HG02884 (cell line): ENCODE results near the gene WDR45.

Source experiments
- ATAC-seq: cut with Tn5 transposase; IDR thresholded peaks from one replicate; pipeline ENCODE4 v1.9.1; 2021; ENCODE audit warnings: mild to moderate bottlenecking, moderate library complexity; ENCODE audit not compliant: unreplicated experiment

Gene WDR45

DNA sequence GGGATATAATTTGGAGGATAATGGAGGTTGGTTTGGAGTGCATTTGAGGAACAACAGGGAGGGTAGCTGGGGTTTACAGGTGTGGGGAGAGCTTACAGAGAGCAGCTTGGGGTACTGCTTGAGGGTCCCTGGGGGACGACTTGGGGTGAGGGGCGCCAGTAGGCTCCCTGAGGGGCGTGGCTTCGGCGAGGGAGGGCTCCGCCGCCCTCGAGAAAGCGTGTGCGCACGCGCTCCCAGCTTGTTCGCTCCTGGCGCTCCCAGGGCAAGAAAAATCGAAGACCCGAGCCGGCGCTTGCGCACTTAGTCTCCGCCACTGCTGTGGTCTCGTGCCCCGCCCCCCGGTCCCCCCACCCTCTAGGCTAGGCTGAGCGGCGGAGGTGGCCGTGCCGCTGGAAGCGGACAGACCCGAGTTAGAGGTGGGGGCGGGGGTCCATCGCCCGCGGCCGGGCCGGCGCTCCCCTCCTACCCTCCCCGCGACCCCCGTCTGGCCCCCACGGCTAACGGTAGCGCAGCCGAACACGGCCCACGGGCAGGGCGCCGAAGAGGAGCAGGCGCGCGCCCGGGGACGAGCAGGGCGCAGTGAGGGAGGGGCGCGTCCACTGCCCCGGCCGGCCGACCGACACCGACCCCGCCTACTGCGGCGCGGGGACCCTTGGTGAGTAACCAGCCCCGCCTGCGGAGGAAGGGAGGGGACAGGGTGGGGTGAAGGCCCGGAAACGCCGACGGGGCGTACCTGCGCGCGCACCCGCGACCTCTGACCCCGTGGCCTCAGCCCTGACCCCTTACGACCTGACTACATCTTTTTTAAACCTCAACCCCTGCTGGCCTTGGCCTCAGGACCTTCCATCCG is 26.2 kb downstream of the WDR45 start:
- no peak for ATAC-seq

DNA sequence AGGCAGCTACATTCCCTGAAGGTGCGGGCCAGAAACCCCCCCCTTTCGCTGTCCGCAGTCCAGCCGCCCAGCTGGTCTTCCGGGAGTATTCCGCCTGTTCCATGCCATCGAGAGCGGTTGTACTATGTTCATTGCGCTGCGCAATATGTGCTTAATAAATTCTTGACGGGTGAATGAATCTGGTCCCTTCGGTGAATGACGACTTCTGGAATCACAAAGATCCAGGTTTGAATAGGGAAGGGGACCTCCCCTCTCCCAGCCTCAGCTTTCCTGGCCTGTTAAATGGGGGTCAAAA is 35.8 kb downstream of the WDR45 start:
- ATAC-seq, result no peak

DNA sequence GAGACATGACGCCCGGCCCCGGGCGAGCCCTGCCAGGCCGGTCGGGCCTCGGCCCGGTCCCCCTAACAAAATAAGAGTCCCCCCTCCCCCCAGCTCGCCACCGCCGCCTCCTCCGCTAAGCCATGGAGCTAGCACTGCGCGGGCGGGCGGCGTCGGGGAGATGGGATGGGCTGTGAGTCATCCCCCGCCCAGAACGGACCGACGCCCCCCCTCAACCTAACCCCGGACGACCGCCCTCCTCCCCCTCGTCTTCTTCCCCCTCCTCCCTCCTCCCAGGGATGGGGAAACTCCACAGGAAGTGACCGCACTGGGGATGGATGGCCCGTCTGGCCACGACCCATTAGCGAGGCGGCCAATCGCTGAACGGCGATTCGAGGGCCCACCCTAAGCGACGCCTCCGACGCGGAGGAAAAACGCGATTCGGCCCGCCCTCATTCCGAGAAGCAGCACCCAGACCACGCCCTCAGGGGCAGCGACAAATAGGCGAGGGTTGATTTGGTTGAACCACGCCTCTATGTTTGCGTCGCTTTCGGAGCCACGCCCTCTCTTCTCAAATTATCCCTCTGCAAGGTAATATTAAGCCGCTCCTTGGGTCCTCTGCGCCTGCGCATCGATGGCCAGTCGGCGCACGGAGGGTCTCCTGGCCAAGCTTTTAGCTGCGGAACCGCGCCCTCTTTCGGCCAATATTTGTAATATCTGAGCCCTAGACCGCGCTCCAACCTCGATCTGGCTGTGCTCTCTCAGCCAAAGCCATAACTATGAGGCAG is 36.3 kb downstream of the WDR45 start, which contains the start of gene TFE3:
TSS of gene TFE3 (minus strand) at position 138 of the 767 bp plus-strand sequence. CDS start at position 7, 131 bp downstream.
- peak; percentile 84 for ATAC-seq

DNA sequence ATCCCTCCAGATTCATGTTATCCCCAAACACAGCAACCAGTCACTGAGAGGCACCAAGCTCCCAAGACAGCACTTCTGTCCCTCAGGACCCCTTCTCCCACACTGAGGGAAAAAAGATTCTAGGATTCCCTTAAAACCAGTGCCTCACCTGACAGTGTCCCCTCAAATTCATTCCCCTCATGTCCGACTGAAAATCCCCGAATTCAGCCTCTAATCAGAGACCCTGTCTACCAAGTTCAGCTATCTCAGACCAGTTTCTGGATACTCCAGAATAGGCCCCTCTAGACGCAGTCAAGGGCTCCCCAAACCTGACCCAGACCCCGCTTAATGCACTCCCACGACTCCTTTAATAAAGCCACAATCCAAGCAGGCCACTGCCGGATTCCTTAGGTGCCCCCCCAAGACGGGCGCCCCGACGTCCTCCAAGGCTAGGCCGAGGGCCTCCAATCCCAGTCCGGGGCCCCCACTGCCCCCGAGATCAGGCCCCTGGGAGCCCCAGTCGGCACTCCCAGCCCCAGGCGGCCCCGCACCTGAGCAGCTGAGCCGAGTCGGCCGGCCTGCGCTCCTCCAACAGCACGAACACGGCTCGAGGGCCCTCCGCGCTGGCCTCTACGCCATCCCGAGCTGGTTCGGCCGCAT is 37.0 kb downstream of the WDR45 start:
- no peak for ATAC-seq

DNA sequence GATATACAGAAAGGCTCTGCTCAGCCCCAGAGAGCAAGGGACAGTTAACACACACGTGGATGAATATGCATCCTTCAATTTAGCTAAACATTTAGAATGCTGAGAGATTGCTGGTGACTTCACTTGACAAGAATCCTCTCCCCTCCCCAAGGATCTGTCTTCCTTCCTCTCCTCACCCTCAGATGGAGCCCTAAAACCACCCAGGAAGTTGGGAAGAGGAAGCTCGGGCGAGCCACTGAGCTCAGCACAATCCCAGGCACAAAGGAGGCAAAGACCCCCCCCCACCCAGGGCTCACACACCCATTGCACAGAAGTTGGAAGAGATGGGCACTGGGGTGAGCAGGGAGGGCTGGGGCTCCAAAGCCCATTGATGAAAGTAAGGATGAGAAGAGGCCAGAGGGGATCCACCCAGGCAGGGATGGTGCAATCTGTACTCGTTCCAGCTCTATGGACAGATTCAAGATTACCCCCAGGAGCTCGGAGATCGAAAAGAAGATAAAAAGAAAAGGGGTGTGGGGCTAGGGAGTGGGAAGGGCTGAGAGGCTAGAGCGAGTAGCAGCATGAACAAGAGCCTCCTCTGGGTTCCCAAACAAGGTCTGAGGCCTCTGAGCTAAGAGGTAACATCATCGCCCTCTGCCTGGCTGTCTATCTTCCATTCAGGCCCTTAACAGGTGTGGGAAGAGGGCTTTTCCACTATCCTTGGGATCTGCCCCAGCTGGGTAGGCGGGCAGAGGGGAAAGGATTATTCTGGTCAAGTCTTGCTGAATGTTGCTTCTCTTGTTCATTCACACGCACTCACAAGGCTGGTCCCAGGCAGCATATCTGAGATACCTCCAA is 37.7 kb downstream of the WDR45 start:
- ATAC-seq, result no peak

DNA sequence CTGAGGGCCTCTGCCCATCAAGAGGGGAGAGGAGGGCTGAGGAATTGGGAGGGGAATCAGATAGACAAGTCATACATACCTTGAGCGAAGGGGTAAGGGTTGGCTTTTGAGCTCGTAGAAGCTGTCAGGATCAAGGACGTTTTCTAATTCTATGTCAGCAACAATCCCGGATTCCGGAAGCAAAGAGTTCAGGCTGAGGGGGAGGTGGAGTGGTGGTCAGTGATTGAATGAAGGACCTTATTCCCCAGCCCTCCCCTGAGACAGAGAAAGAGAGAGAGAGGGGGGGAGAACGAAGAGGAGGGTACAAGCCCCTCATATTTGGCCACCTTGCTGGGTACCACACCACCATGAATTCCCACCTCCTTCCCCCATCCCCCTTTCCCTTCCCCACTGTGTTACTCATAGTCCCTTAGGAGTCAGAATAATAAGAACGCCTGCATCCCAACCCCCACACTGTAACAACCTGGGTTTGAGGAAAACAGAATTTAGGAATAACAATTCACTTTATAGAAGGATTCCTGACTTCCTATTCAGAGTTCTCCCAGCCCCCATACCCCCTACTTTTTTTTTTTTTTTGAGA is 39.2 kb downstream of the WDR45 start:
- no peak for ATAC-seq

DNA sequence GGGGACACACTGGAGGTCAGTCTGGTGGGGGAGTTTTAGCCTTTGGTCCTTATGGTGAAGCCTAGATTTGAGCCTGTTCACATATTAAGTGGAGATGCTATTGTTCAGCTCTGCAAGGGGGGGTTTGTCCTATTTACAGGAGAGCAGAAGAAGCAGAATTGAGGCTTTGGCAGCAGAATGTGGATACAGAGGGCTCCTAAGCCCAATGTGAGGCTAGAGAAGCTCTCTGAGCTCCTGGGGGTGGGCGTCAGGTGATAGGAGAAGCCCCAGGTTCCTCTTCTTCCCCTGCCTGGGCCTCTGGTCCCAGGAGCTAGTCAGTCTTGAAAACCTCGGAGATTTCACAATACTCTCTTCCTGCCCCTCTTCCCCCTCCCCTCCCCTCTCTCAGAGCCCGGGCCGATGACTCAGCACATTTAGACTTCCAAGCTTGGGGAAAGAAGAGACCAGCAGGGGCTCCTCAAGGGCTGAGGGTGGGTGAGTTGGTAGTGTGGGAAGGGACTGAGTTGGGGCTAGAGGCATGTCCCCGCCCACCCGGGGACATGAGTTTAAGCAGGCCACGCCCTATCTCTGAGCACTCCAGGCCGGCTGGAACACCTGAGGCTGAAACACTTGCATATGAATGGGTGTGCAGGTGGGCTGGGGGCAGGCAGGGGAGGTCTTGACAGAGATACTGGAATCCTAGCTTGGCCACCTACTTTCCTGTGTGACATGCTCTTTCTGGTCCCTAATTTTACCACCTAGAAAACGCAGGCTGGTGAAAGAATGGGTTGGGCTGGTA is 39.9 kb downstream of the WDR45 start:
- ATAC-seq, result no peak

DNA sequence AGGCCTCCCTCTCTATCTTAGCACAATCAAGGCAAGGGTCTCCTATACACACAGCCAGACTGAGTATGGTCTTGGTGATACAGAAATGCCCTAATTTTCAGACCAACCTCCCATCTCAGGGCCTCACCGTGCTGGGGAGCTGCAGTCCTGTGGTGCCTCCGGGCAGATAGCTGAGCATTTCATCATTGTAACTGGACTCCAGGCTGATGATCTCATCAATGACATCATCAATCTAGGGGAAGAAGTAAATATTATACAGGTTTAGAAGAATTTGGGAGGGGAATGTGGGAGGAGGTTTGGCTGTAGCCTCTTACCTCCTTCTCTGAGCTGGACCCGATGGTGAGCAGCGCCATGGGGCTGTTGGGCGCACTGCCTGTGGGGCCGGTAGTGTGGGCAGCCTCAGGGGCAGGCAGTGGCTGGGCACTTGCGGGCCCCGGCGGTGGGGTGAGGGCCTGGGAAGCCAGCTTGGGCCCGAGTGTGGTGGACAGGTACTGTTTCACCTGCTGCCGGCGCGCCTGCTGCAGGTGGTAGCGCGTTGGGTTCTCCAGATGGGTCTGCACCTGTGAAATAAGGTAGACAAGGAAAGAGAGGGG is 41.7 kb downstream of the WDR45 start:
- ATAC-seq, result no peak

DNA sequence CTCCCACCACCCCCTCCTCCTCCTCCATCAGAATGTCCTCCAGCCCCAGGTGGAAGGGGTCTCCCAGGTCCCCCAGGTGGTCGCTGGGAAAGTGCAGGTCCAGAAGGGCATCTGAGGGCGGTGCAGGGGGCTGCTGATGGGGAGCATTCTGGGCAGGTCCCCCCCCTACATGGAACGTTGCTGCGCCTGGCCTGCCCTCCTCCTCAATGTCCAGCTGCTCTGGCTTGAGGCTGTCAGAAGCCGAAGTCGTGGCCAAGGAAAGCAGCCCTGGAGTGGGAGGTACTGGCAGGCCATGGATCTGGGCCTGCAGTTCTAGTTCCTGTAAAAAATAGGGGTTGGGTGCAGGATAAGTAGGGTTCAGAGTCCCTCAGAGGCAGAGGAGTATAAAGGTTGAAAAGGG is 49.4 kb downstream of the WDR45 start:
- no peak for ATAC-seq

DNA sequence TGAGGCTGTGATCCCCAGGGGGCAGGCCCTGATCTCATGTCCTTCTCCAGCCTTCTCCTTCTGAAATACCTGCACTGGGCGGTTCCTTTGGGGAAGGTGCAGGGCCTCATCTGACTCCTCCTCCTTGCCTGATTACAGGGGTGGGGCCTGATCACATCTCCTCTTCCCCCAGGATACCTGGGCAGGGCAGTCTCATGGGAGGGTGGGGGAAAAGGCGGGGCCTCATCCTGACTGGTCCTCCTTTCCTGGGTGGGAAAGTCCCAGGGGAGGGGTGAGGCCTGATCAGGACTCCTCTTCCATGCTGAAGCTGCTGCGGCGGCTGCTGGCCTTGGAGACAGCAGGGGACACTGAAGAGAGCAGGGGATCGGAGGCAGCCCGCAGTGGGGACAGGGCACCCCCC is 49.8 kb downstream of the WDR45 start:
- no peak for ATAC-seq
